Testis (tissue), 3 donors: ENCODE results near the gene PLXDC2. TPM values are rescaled to one million over a fixed set of nuclear protein-coding genes. Genes with fewer than 3 reads are reported as not detected.

Experiments used
- DNase-seq: peaks from one replicate; pipeline ENCODE4 v3.0.0-alpha.2; 2019
- H3K27ac ChIP-seq, 2 donors: fragments of 200-600 bp; sonication (generic); one replicate each; pipeline ENCODE4 v1.5.1; 2019
- H3K27me3 ChIP-seq: fragments of 200-600 bp; sonication (generic); one replicate; pipeline ENCODE4 v1.5.1; 2019
- H3K36me3 ChIP-seq: fragments of 200-600 bp; sonication (generic); one replicate; pipeline ENCODE4 v1.5.1; 2017; ENCODE audit warnings: low read depth; ENCODE audit errors: missing control alignments
- H3K4me1 ChIP-seq: fragments of 200-600 bp; sonication (generic); one replicate; pipeline ENCODE4 v1.5.1; 2019
- H3K4me3 ChIP-seq, 2 donors: fragments of 200-600 bp; sonication (generic); one replicate each; pipeline ENCODE4 v1.5.1; 2017 to 2019
- H3K9me3 ChIP-seq: fragments of 200-600 bp; sonication (generic); one replicate; pipeline ENCODE4 v1.5.1; 2017
- POLR2A ChIP-seq: fragments of 450-650 bp; IDR thresholded peaks from one replicate; pipeline ENCODE4 v1.6.1; 2017; ENCODE audit warnings: antibody characterized with exemption, mild to moderate bottlenecking, moderate library complexity
- WGBS, 2 donors: methylation state at CpG; one replicate each; pipeline ENCODE4 v1.1.5; 2018; 5-methylcytosine and 5-hydroxymethylcytosine counted together
- intact Hi-C: fragments of 100-400 bp; cut with DNase I; formaldehyde crosslinking; loops from one replicate; pipeline ENCODE4 v1.15.1; 2023; ENCODE audit warnings: low total_unique reads
- polyA plus RNA-seq: library from polyadenylated mRNA; stranded (reverse); fragments of 350-450 nt; fragmentation: Illumina TruSeq; extraction: RNeasy Lipid Tissue Mini Kit (QIAGEN cat#74804); gene quantifications from one replicate; pipeline ENCODE4 v1.2.3, GENCODE V29; 2014; ENCODE audit warnings: low read depth, low replicate concordance; ENCODE audit not compliant: insufficient read depth
- total RNA-seq, 2 donors: library from RNA; depleted of rRNA; stranded (reverse); fragments of >200 nt; gene quantifications; one replicate each; pipeline ENCODE4 v1.2.3, GENCODE V29; 2016
- TF ChIP-seq, protein P1 (sequence below), 3 experiments: fragments of 450-650 bp in 2 of 3; fragments of 200-600 bp in 1 of 3; sonication (generic) in 1 of 3; IDR thresholded peaks; one replicate each; pipeline ENCODE4 v1.5.1; 2016 to 2019; ENCODE audit warnings: antibody characterized with exemption in 3 of 3, mild to moderate bottlenecking in 2 of 3, moderate library complexity in 1 of 3

Gene PLXDC2
- total and polyA plus RNA-seq, 3 donors from 2014 or later = 27.5 to 81.7 (median 53.6) TPM

DNA sequence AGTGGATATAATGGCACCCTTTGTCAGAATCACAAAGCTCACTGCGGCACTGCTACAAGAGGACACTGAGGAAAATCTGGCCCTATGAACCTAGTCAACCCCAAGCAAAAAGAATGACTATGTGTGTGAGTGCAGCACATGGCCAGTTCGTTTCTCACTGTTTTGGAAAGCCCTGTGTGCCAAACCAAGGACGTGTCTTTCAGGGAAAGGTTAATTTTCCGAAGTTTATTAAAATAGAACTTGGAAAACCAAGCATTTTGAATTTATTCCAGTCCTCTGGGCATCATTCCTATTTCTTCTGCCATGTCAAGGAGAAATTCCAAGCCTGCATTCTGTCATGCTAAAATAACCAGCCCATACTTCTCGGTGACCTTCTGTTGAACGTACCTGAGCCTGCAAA is 471.8 kb downstream of the PLXDC2 start:
- DNase-seq = no peak
- H3K36me3 ChIP-seq = no peaks in the 10 kb centered on the region
- WGBS, 2 donors = 51% methylated on average over 6 of the region's 6 CpGs
- no peaks in the 10 kb centered on the region for H3K4me1 ChIP-seq
- no peaks in the 10 kb centered on the region for H3K9me3 ChIP-seq
- no peaks in the 10 kb centered on the region for H3K27me3 ChIP-seq
- intact Hi-C loops = no loop called here
- TF ChIP-seq, protein P1, sequence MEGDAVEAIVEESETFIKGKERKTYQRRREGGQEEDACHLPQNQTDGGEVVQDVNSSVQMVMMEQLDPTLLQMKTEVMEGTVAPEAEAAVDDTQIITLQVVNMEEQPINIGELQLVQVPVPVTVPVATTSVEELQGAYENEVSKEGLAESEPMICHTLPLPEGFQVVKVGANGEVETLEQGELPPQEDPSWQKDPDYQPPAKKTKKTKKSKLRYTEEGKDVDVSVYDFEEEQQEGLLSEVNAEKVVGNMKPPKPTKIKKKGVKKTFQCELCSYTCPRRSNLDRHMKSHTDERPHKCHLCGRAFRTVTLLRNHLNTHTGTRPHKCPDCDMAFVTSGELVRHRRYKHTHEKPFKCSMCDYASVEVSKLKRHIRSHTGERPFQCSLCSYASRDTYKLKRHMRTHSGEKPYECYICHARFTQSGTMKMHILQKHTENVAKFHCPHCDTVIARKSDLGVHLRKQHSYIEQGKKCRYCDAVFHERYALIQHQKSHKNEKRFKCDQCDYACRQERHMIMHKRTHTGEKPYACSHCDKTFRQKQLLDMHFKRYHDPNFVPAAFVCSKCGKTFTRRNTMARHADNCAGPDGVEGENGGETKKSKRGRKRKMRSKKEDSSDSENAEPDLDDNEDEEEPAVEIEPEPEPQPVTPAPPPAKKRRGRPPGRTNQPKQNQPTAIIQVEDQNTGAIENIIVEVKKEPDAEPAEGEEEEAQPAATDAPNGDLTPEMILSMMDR (IDR thresholded peaks at IDR 0.05) = no peak
- no peak for TF ChIP-seq POLR2A
- no peak overlapping the region for H3K27ac ChIP-seq
- no peak overlapping the region for H3K4me3 ChIP-seq

GRCh38 chr10:20289070-20289828 is 473.0 kb downstream of the PLXDC2 start:
- WGBS, 2 donors = 66 to 76% methylated on average over 6 of the region's 6 CpGs
- H3K36me3 ChIP-seq = no peaks in the 10 kb centered on the region
- H3K27ac ChIP-seq = no peak overlapping the region
- DNase-seq = no peak
- TF ChIP-seq, protein P1 (IDR thresholded peaks at IDR 0.05) = no peak
- TF ChIP-seq POLR2A = no peak
- no peaks in the 10 kb centered on the region for H3K4me1 ChIP-seq
- no peaks in the 10 kb centered on the region for H3K27me3 ChIP-seq
- H3K4me3 ChIP-seq = no peak overlapping the region
- no peaks in the 10 kb centered on the region for H3K9me3 ChIP-seq
- intact Hi-C loops = no loop called here

GRCh38 chr10:20298417-20298816 is 482.2 kb downstream of the PLXDC2 start:
- DNase-seq = no peak
- WGBS, 2 donors = 50 to 75% methylated on average over 2 of the region's 2 CpGs
- H3K36me3 ChIP-seq = no peaks in the 10 kb centered on the region
- intact Hi-C loops = no loop called here
- no peak overlapping the region for H3K4me3 ChIP-seq
- no peaks in the 10 kb centered on the region for H3K4me1 ChIP-seq
- H3K9me3 ChIP-seq = no peaks in the 10 kb centered on the region
- H3K27me3 ChIP-seq = no peaks in the 10 kb centered on the region
- H3K27ac ChIP-seq = no peak overlapping the region
- TF ChIP-seq, protein P1 (IDR thresholded peaks at IDR 0.05) = no peak
- TF ChIP-seq POLR2A = no peak

GRCh38 chr10:20299034-20299736 is 483.0 kb downstream of the PLXDC2 start:
- no peak for DNase-seq
- Histone ChIP-seq H3K27ac (no peak overlapping the region), H3K9me3 (no peaks in the 10 kb centered on the region)

More at GRCh38 chr10:20299034-20299736, 483.0 kb downstream of the PLXDC2 start:
- no peaks in the 10 kb centered on the region for H3K27me3 ChIP-seq
- H3K4me3 ChIP-seq = no peak overlapping the region
- H3K36me3 ChIP-seq = no peaks in the 10 kb centered on the region
- intact Hi-C loops = no loop called here
- no peaks in the 10 kb centered on the region for H3K4me1 ChIP-seq
- TF ChIP-seq, protein P1 (IDR thresholded peaks at IDR 0.05) = no peak
- TF ChIP-seq POLR2A = no peak
- WGBS, 2 donors = 61 to 63% methylated on average over 4 of the region's 4 CpGs
